Endodermal cell (in vitro differentiated cells): ENCODE data around the gene GPR84. TPM values are rescaled to one million over a fixed set of nuclear protein-coding genes. Genes with fewer than 3 reads are reported as not detected.
A peak's percentile ranks its signal among the peaks of the same experiment; 100 is the strongest.

Experiments
- DNase-seq: peaks from one replicate; pipeline ENCODE4 v3.0.0-alpha.2; 2017
- H3K27ac ChIP-seq: 2 replicates; pipeline ENCODE4 v1.5.1; 2013; ENCODE audit warnings: mild to moderate bottlenecking, low read depth, low read length, moderate library complexity
- H3K27me3 ChIP-seq: 2 replicates; pipeline ENCODE4 v1.6.1; 2013; ENCODE audit warnings: mild to moderate bottlenecking, low read length, moderate library complexity; ENCODE audit not compliant: insufficient read depth, control insufficient read depth, poor library complexity, severe bottlenecking
- H3K36me3 ChIP-seq: 2 replicates; pipeline ENCODE4 v1.7.0; 2013; ENCODE audit warnings: mild to moderate bottlenecking, low read length, moderate library complexity; ENCODE audit not compliant: control insufficient read depth, insufficient read depth
- H3K4me1 ChIP-seq: one replicate; pipeline ENCODE4 v1.7.0; 2013; ENCODE audit warnings: low read length; ENCODE audit not compliant: control insufficient read depth, insufficient read depth
- H3K4me3 ChIP-seq: 2 replicates; pipeline ENCODE4 v1.5.1; 2013; ENCODE audit warnings: mild to moderate bottlenecking, low read length, moderate library complexity
- H3K9ac ChIP-seq: 2 replicates; pipeline ENCODE4 v1.6.1; 2013; ENCODE audit warnings: mild to moderate bottlenecking, low read length, moderate library complexity; ENCODE audit not compliant: poor library complexity, severe bottlenecking; ENCODE audit errors: extremely low read depth
- H3K9me3 ChIP-seq: 2 replicates; pipeline ENCODE4 v1.6.1; 2013; ENCODE audit warnings: mild to moderate bottlenecking, low read length, moderate library complexity; ENCODE audit not compliant: control insufficient read depth
- H3K27ac Mint-ChIP-seq: 2 replicates; pipeline ENCODE4 v1.8.0; 2020; ENCODE audit warnings: mixed read lengths
- H3K27me3 Mint-ChIP-seq: 2 replicates; pipeline ENCODE4 v1.8.0; 2021; ENCODE audit warnings: mild to moderate bottlenecking, mixed read lengths; ENCODE audit not compliant: insufficient read depth
- H3K36me3 Mint-ChIP-seq: 2 replicates; pipeline ENCODE4 v1.8.0; 2020; ENCODE audit warnings: low read depth, mixed read lengths
- H3K4me1 Mint-ChIP-seq: 2 replicates; pipeline ENCODE4 v1.8.0; 2020; ENCODE audit warnings: mixed read lengths
- H3K4me3 Mint-ChIP-seq: 2 replicates; pipeline ENCODE4 v1.8.0; 2020; ENCODE audit warnings: mild to moderate bottlenecking, moderate library complexity, mixed read lengths
- H3K9me3 Mint-ChIP-seq: 2 replicates; pipeline ENCODE4 v1.8.0; 2020; ENCODE audit warnings: mild to moderate bottlenecking, mixed read lengths
- CTCF ChIP-seq: fragments of 200-600 bp; sonication (generic); conservative IDR thresholded peaks from 2 replicates; pipeline ENCODE4 v1.5.0; 2021; ENCODE audit warnings: antibody characterized with exemption, mild to moderate bottlenecking
- WGBS, 2 experiments: methylation state at CpG; one replicate each; pipeline versions ENCODE4 v1.1.5 to v1.1.7; 2013; ENCODE audit warnings: missing lambda C conversion rate in 2 of 2, mixed read lengths in 1 of 2; ENCODE audit not compliant: insufficient coverage in 1 of 2, insufficient read length in 1 of 2; 5-methylcytosine and 5-hydroxymethylcytosine counted together
- total RNA-seq, 2 donors: library from RNA; stranded (reverse); fragmentation: NEBNext Ultra II Directional in 1 of 2; extraction: Animal tissue kit (Norgen Biotek cat#: 25700) in 1 of 2; gene quantifications; 2 replicates in 1 of 2; 3 replicates in 1 of 2; pipeline ENCODE4 v1.2.1, GENCODE V29; 2021

Gene GPR84
- total RNA-seq, 2 donors from 2014 or later: not detected

GRCh38 chr12:54359762-54360351 lies 4.4 kb downstream of the GPR84 start:
- Histone ChIP-seq H3K9ac (peak overlapping the region; percentile 38), H3K36me3 (no peaks in the 10 kb centered on the region), H3K4me1 (peaks cover 25% of the 10 kb centered on the region), H3K27me3 (no peaks in the 10 kb centered on the region), H3K9me3 (no peaks in the 10 kb centered on the region), H3K4me3 (peak overlapping the region; percentile 75), H3K27ac (peak overlapping the region; percentile 94)
- peaks cover 18% of the 10 kb centered on the region for H3K27me3 Mint-ChIP-seq
- H3K27ac Mint-ChIP-seq: peak overlapping the region; percentile 67
- no peaks in the 10 kb centered on the region for H3K36me3 Mint-ChIP-seq
- TF ChIP-seq CTCF: no peak
- no peaks in the 10 kb centered on the region for H3K9me3 Mint-ChIP-seq
- H3K4me3 Mint-ChIP-seq: no peak overlapping the region
- WGBS, 2 experiments: 64 to 73% methylated on average over 5 to 9 of the region's 9 CpGs
- H3K4me1 Mint-ChIP-seq: peaks cover 8% of the 10 kb centered on the region
- no peak for DNase-seq

- peaks cover 13% of the 10 kb centered on the region for H3K27me3 Mint-ChIP-seq
Observed at GRCh38 chr12:54358945-54359761, 5.1 kb downstream of the GPR84 start.

More at GRCh38 chr12:54358945-54359761, 5.1 kb downstream of the GPR84 start:
- Mint-ChIP-seq H3K4me1 (peaks cover 11% of the 10 kb centered on the region), H3K36me3 (no peaks in the 10 kb centered on the region), H3K4me3 (no peak overlapping the region), H3K27ac (no peak overlapping the region), H3K9me3 (no peaks in the 10 kb centered on the region)
- peak overlapping the region; percentile 94 for H3K27ac ChIP-seq
- peak overlapping the region; percentile 92 for H3K4me3 ChIP-seq
- no peaks in the 10 kb centered on the region for H3K27me3 ChIP-seq
- H3K9ac ChIP-seq: peak overlapping the region; percentile 72
- 1% methylated on average over 17 to 37 of the region's 40 CpGs for WGBS, 2 experiments
- no peaks in the 10 kb centered on the region for H3K9me3 ChIP-seq
- DNase-seq: peak; percentile 100
- TF ChIP-seq CTCF: no peak
- H3K36me3 ChIP-seq: no peaks in the 10 kb centered on the region
- peaks cover 25% of the 10 kb centered on the region for H3K4me1 ChIP-seq
